Loucy (cell line): ENCODE data around the gene ACMSD.
A peak's percentile ranks its signal among the peaks of the same experiment; 100 is the strongest.

Source experiments
- H2AFZ ChIP-seq: fragments of 200-600 bp; sonication (generic); 2 replicates; pipeline ENCODE4 v1.6.0; 2016; ENCODE audit warnings: antibody characterized with exemption, mild to moderate bottlenecking, low read length, moderate library complexity
- H3F3A ChIP-seq: fragments of 200-600 bp; 2 replicates; pipeline ENCODE4 v1.6.0; 2016; ENCODE audit warnings: antibody characterized with exemption, low read depth, mild to moderate bottlenecking
- H3K27me3 ChIP-seq: fragments of 200-600 bp; sonication (generic); 2 replicates; pipeline ENCODE4 v1.6.1; 2014; ENCODE audit warnings: low read length, mild to moderate bottlenecking; ENCODE audit not compliant: insufficient read depth, poor library complexity, severe bottlenecking
- H3K36me3 ChIP-seq: fragments of 200-600 bp; sonication (generic); 2 replicates; pipeline ENCODE4 v1.6.1; 2016; ENCODE audit warnings: low read length; ENCODE audit not compliant: insufficient read depth
- H3K4me1 ChIP-seq: fragments of 200-600 bp; sonication (generic); 2 replicates; pipeline ENCODE4 v1.5.1; 2014; ENCODE audit warnings: low read length, mild to moderate bottlenecking; ENCODE audit not compliant: insufficient read depth, poor library complexity, severe bottlenecking
- H3K4me2 ChIP-seq: fragments of 200-600 bp; sonication (generic); 2 replicates; pipeline ENCODE4 v1.6.0; 2014; ENCODE audit warnings: antibody characterized with exemption, low read length, low read depth, mild to moderate bottlenecking; ENCODE audit not compliant: poor library complexity, severe bottlenecking
- H3K4me3 ChIP-seq: fragments of 200-600 bp; sonication (generic); 2 replicates; pipeline ENCODE4 v1.5.1; 2014; ENCODE audit warnings: low read length, mild to moderate bottlenecking, mixed read lengths; ENCODE audit not compliant: poor library complexity, severe bottlenecking
- H3K79me2 ChIP-seq: fragments of 200-600 bp; sonication (generic); 2 replicates; pipeline ENCODE4 v1.6.1; 2014; ENCODE audit warnings: low read length; ENCODE audit not compliant: insufficient read depth
- H3K9ac ChIP-seq: fragments of 200-600 bp; sonication (generic); 2 replicates; pipeline ENCODE4 v1.6.0; 2014; ENCODE audit warnings: mild to moderate bottlenecking, low read depth, low read length, moderate library complexity; ENCODE audit not compliant: poor library complexity, severe bottlenecking
- H3K9me2 ChIP-seq: fragments of 200-600 bp; sonication (generic); replicated peaks from 2 replicates; pipeline ENCODE4 v1.6.1; 2016; ENCODE audit warnings: low read depth, low read length, mixed read lengths
- H3K9me3 ChIP-seq: fragments of 200-600 bp; sonication (generic); 2 replicates; pipeline ENCODE4 v1.6.1; 2014; ENCODE audit warnings: mild to moderate bottlenecking, antibody characterized with exemption, low read length, low read depth; ENCODE audit not compliant: insufficient read depth
- H4K20me1 ChIP-seq: fragments of 200-600 bp; sonication (generic); 2 replicates; pipeline ENCODE4 v1.6.0; 2014; ENCODE audit warnings: antibody characterized with exemption, low read length, mild to moderate bottlenecking; ENCODE audit not compliant: insufficient read depth, poor library complexity, severe bottlenecking
- EZH2phosphoT487 ChIP-seq: fragments of 200-600 bp; IDR thresholded peaks from 2 replicates; pipeline ENCODE4 v1.6.1; 2018; ENCODE audit warnings: antibody characterized with exemption, mild to moderate bottlenecking, moderate library complexity, borderline replicate concordance
- TF ChIP-seq, protein P1 (sequence below): fragments of 200-600 bp; sonication (generic); conservative IDR thresholded peaks from 2 replicates; pipeline ENCODE4 v1.5.1; 2014; ENCODE audit warnings: mild to moderate bottlenecking, antibody characterized with exemption, low read length

Gene ACMSD

DNA sequence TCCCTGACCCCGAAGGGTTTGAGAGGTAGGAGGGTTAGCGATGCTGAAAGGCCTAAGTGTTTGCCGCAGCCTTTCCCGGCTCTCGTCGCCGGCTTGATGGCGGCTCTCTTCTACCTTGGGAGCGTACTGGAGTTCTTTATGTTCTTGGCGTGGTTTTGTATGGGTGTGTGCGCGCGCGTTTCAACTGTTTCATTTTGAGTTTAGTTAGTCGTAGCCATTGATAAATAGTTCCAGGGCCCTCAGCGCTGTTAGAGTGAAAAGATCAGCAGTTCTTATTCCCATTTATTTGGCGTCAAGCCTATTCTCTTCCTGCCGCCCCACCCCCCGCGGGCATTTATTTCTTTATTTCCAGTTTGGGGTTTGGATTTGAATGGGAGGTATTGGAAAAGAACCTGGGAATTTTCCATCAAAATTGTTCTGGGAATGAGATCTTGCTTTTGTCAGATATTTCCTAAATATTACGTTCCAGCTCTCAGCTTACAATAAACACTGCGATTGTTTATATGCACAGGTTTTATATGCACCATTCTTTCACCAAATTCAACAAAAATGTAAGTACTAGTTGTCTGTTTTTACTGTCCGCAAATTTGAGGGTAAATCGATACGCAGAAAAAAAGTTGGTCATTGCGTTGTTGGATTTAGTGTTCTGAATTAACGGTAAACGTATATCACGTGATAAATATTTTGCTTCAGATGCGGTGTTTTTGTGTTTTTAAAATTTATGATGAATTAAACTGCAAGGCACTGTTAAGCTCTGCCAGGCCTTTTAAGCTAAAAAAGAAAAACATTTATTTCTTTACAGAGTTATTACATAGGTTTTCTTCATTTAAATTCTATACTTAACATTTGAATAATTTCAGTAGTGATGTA is 81.2 kb downstream of the ACMSD start:
- Histone ChIP-seq H3K36me3 (no peaks in the 10 kb centered on the region; the same call in 1 of the 2 replicates), H3K27me3 (no peaks in the 10 kb centered on the region), H3K4me3 (peak overlapping the region; percentile 99), H3K9ac (peak overlapping the region; percentile 98), H3K4me1 (peaks cover 46% of the 10 kb centered on the region), H4K20me1 (peaks cover 57% of the 10 kb centered on the region), H3F3A (peaks cover 3% of the 10 kb centered on the region; the same call in 1 of the 2 replicates), H3K79me2 (peaks cover 69% of the 10 kb centered on the region), H3K9me3 (no peaks in the 10 kb centered on the region), H3K9me2 (no peaks in the 10 kb centered on the region), H2AFZ (peak overlapping the region; percentile 80; the same call in 1 of the 2 replicates), H3K4me2 (peak overlapping the region; percentile 78)
- TF ChIP-seq EZH2phosphoT487, result no peak
- TF ChIP-seq, protein P1, sequence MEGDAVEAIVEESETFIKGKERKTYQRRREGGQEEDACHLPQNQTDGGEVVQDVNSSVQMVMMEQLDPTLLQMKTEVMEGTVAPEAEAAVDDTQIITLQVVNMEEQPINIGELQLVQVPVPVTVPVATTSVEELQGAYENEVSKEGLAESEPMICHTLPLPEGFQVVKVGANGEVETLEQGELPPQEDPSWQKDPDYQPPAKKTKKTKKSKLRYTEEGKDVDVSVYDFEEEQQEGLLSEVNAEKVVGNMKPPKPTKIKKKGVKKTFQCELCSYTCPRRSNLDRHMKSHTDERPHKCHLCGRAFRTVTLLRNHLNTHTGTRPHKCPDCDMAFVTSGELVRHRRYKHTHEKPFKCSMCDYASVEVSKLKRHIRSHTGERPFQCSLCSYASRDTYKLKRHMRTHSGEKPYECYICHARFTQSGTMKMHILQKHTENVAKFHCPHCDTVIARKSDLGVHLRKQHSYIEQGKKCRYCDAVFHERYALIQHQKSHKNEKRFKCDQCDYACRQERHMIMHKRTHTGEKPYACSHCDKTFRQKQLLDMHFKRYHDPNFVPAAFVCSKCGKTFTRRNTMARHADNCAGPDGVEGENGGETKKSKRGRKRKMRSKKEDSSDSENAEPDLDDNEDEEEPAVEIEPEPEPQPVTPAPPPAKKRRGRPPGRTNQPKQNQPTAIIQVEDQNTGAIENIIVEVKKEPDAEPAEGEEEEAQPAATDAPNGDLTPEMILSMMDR, result no peak

DNA sequence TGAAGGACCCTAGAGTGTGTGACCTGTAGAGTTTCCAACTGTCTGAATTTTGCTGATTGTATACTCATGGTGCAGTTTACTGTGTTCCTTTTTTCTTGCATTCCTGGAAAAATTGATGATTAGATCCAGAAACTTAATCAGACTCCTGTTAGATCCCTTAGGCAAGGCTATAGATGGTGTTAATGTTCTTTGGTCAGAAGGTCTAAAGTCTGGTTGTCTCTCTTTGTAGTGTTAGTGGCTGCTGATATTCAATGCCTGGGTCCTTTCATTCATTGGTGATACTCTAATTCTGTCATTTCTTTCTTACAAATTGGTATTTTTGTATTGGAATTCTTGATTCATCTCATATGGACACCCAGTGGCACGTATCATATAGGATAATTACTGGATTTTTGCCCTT is 86.5 kb downstream of the ACMSD start:
- peaks cover 97% of the 10 kb centered on the region for H4K20me1 ChIP-seq
- H2AFZ ChIP-seq, result no peak overlapping the region
- no peaks in the 10 kb centered on the region for H3F3A ChIP-seq
- H3K9me2 ChIP-seq, result no peaks in the 10 kb centered on the region
- no peak for TF ChIP-seq EZH2phosphoT487
- TF ChIP-seq, protein P1, result no peak
- H3K4me2 ChIP-seq, result peak overlapping the region; percentile 78
- no peaks in the 10 kb centered on the region for H3K27me3 ChIP-seq
- no peaks in the 10 kb centered on the region for H3K9me3 ChIP-seq
- H3K79me2 ChIP-seq, result peaks cover 100% of the 10 kb centered on the region
- H3K36me3 ChIP-seq, result peaks cover 7% of the 10 kb centered on the region; the same call in 1 of the 2 replicates
- H3K4me3 ChIP-seq, result peak overlapping the region; percentile 61
- peaks cover 67% of the 10 kb centered on the region for H3K4me1 ChIP-seq
- H3K9ac ChIP-seq, result no peak overlapping the region

DNA sequence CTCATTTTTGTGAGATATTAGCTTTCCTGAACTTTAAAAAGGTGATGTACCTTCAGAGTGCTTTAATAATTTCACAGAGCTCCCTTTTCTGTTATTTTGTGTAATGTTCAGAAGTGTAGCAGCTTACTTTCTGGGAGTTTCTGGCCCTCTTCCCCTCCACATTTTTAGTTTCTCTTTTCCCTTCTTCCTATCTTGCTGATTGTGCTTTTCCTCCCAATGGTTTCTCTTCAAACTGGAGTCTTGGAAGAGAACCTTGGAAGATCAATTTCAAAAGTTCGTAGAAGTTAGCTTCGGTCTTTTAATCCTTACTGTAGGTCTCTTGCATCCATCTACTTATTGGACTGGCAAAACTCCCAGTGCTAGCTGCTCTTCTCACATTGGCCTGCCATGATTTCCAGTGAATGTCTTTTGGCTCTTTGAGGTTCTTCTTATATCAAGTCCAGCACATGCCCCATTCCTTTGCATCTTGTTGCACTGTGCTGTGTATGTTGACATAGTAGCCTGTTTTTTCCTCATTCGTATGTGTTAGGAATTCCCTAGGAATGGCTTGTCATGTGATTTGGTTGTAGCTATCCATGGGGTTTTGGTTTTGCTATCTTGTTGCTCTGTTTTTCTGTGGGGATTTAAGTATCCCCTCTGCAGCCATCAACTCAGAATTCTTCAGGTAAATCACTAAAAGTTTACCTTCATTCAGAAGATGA is 88.0 kb downstream of the ACMSD start:
- no peaks in the 10 kb centered on the region for H3K9me2 ChIP-seq
- peaks cover 100% of the 10 kb centered on the region for H3K79me2 ChIP-seq
- H4K20me1 ChIP-seq, result peaks cover 96% of the 10 kb centered on the region
- TF ChIP-seq EZH2phosphoT487, result no peak
- TF ChIP-seq, protein P1, result no peak
- peaks cover 61% of the 10 kb centered on the region for H3K4me1 ChIP-seq
- peak overlapping the region; percentile 5 for H3K9ac ChIP-seq
- peaks cover 7% of the 10 kb centered on the region; the same call in 1 of the 2 replicates for H3K36me3 ChIP-seq
- peak overlapping the region; percentile 78 for H3K4me2 ChIP-seq
- H2AFZ ChIP-seq, result no peak overlapping the region
- H3K27me3 ChIP-seq, result no peaks in the 10 kb centered on the region
- peak overlapping the region; percentile 61 for H3K4me3 ChIP-seq
- H3F3A ChIP-seq, result no peaks in the 10 kb centered on the region
- no peaks in the 10 kb centered on the region for H3K9me3 ChIP-seq
